ENCODE results near the gene LSAMP.

DNA sequence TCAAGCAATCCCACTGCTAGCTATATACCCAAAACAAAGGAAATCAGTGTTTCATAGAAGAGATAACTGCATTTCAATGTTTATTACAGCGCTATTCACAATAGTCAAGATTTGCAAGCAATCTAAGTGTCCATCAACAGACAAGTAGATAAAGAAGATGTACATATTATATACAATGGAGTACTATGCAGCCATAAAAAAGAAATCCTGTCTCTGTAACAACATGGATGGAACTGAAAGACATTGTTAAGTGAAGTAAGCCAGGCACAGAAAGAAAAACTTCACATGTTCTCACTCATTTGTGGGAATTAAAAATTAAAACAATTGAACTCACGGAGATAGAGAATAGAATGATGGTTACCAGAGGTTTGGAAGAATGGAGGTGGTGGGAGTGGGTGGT lies 89.2 kb downstream of the LSAMP start:
- no peak for TF ChIP-seq CTCF (IDR thresholded peaks at IDR 0.05; ENCODE audit: insufficient read depth, low read depth, low read length)
- no peak for TF ChIP-seq EZH2 (IDR thresholded peaks at IDR 0.05; ENCODE audit: insufficient read depth, low read length)

Data from astrocyte (in vitro differentiated cells and primary cell).